Body of pancreas (tissue), 4 donors: Measurements from ENCODE around the gene KRTAP3-3. TPM values are rescaled to one million over a fixed set of nuclear protein-coding genes. Genes with fewer than 3 reads are reported as not detected.

Experiments
- ATAC-seq: fragments of 150-250 bp; one replicate; pipeline ENCODE4 v1.9.1; 2016
- DNase-seq, 4 donors: peaks; one replicate each; pipeline ENCODE4 v3.0.0-alpha.2; 2019
- H3K27ac ChIP-seq, 4 donors: fragments of 200-600 bp; sonication (generic); 1 replicate in 3 of 4; 2 replicates in 1 of 4; pipeline versions ENCODE4 v1.5.1 to v1.6.1; 2016 to 2019; ENCODE audit warnings: mild to moderate bottlenecking in 1 of 4, mixed read lengths in 1 of 4, moderate library complexity in 1 of 4
- H3K27me3 ChIP-seq, 2 donors: fragments of 200-600 bp; sonication (generic); one replicate each; pipeline ENCODE4 v1.6.0; 2016; ENCODE audit warnings: mild to moderate bottlenecking in 1 of 2
- H3K36me3 ChIP-seq, 2 donors: fragments of 200-600 bp; sonication (generic); replicated peaks in 1 of 2; 2 replicates each; pipeline ENCODE4 v1.5.1; 2016; ENCODE audit warnings: low read depth in 2 of 2; ENCODE audit not compliant: insufficient read depth in 1 of 2
- H3K4me1 ChIP-seq: fragments of 200-600 bp; sonication (generic); one replicate; pipeline ENCODE4 v1.6.0; 2016
- H3K4me3 ChIP-seq, 2 donors: fragments of 200-600 bp; sonication (generic); 1 replicate in 1 of 2; 2 replicates in 1 of 2; pipeline ENCODE4 v1.5.1; 2016 to 2019
- H3K9me3 ChIP-seq, 3 donors: fragments of 200-600 bp; sonication (generic); 1 replicate in 2 of 3; 2 replicates in 1 of 3; pipeline ENCODE4 v1.5.1; 2016
- POLR2A ChIP-seq, 3 donors: fragments of 450-650 bp; IDR thresholded peaks; one replicate each; pipeline ENCODE4 v1.6.1; 2016; ENCODE audit warnings: antibody characterized with exemption in 3 of 3, mild to moderate bottlenecking in 2 of 3
- WGBS, 2 donors: methylation state at CpG; one replicate each; pipeline ENCODE4 v1.1.5; 2017; 5-methylcytosine and 5-hydroxymethylcytosine counted together
- intact Hi-C: fragments of 100-400 bp; cut with DNase I; formaldehyde crosslinking; loops from one replicate; pipeline ENCODE4 v1.15.1; 2023
- total RNA-seq, 2 donors: library from RNA; depleted of rRNA; stranded (reverse); fragments of >200 nt; gene quantifications; one replicate each; pipeline ENCODE4 v1.1.0, GENCODE V29; 2016
- TF ChIP-seq, protein P1 (sequence below), 7 experiments: fragments of 450-650 bp in 4 of 7; fragments of 200-600 bp in 3 of 7; sonication (generic) in 3 of 7; IDR thresholded peaks; one replicate each; pipeline ENCODE4 v1.5.1; 2016 to 2019; ENCODE audit warnings: antibody characterized with exemption in 7 of 7

KRTAP3-3 gene
- total RNA-seq, 2 donors from 2014 or later = not detected

DNA sequence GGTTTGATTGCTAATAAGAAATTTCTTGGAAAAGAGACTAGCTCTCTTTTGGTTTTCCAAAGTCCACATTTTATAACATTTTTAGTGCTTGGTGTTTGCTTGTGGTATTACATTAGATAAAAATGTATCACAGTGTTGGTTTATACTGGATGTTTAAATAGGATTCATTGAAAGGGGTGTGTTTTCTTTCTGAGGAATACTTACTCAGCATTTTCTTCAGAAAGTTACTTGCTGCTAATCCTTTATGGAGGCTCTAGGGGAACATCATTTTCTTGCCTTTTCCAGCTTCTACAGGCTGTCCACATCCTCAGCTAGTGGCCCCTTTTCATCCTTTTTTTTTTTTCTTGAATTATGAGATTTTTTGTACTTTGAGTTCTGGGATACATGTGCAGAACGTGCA, 26.4 kb downstream of the KRTAP3-3 start:
- DNase-seq = no peak
- Histone ChIP-seq H3K27me3 (no peaks in the 10 kb centered on the region), H3K4me3 (no peak overlapping the region), H3K4me1 (no peaks in the 10 kb centered on the region), H3K9me3 (no peaks in the 10 kb centered on the region), H3K27ac (no peak overlapping the region), H3K36me3 (no peaks in the 10 kb centered on the region)
- WGBS, 2 donors = 75 to 86% methylated on average over 1 of the region's 1 CpG
- no peak for ATAC-seq
- TF ChIP-seq, protein P1, sequence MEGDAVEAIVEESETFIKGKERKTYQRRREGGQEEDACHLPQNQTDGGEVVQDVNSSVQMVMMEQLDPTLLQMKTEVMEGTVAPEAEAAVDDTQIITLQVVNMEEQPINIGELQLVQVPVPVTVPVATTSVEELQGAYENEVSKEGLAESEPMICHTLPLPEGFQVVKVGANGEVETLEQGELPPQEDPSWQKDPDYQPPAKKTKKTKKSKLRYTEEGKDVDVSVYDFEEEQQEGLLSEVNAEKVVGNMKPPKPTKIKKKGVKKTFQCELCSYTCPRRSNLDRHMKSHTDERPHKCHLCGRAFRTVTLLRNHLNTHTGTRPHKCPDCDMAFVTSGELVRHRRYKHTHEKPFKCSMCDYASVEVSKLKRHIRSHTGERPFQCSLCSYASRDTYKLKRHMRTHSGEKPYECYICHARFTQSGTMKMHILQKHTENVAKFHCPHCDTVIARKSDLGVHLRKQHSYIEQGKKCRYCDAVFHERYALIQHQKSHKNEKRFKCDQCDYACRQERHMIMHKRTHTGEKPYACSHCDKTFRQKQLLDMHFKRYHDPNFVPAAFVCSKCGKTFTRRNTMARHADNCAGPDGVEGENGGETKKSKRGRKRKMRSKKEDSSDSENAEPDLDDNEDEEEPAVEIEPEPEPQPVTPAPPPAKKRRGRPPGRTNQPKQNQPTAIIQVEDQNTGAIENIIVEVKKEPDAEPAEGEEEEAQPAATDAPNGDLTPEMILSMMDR (IDR thresholded peaks at IDR 0.05) = no peak
- no peak for TF ChIP-seq POLR2A (IDR thresholded peaks at IDR 0.05)
- intact Hi-C loops = no loop called here

DNA sequence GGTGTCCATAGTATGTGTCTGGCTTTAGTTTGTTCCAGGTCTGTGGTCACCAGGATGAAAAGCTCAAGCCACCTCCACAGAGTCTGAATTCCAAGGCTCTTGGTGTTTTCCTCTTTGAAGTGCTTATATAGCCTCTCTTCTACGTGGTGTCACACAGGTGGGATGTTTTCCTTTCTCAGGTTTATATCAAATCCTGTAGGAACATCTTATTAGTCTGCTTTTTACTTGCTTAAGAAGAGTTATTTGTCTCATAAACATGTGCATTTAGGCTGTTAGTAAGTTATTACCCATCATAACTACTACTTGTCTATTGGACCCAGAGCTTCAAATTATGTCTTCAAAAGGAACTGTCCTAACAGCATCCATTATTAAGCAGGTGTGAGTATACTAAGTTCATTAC, 27.1 kb downstream of the KRTAP3-3 start, which contains the start of gene KRT39:
TSS of gene KRT39 (minus strand) at position 101 of the 400 bp plus-strand sequence. CDS start at position 9, 92 bp downstream.
- Histone ChIP-seq H3K27me3 (no peaks in the 10 kb centered on the region), H3K27ac (no peak within 1 kb of the TSS), H3K9me3 (no peaks in the 10 kb centered on the region), H3K36me3 (no peaks in the 10 kb centered on the region), H3K4me1 (peaks cover 2% of the 10 kb centered on the region), H3K4me3 (no peak within 1 kb of the TSS)
- intact Hi-C loops = no loop called here
- TF ChIP-seq, protein P1 (IDR thresholded peaks at IDR 0.05) = no peak
- ATAC-seq (no peak), DNase-seq (no peak)
- WGBS, 2 donors = 56 to 73% methylated on average over 1 of the region's 1 CpG

DNA sequence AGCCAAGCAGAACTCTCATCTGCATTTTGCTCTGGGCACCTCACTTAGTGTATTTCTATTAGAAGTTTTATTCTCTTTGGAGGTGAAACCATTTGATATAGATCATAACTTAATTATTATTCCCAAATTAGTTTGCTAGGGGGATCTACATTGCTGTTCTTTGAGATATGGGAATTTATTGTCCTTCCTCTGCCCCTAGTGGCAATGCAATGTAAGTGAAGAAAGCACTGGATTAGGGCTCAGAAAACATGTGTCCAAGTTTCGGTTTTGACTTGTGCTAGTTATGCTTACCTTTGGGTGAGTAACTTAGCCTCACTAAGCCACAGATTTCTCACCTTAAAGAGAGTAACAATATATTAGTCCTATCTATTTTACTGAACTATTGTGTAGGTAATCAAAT, 30.1 kb downstream of the KRTAP3-3 start:
- 17 to 23% methylated on average over 1 of the region's 1 CpG for WGBS, 2 donors
- no peaks in the 10 kb centered on the region for H3K36me3 ChIP-seq
- peak; percentile 45 for ATAC-seq
- TF ChIP-seq POLR2A (IDR thresholded peaks at IDR 0.05) = no peak
- TF ChIP-seq, protein P1 (IDR thresholded peaks at IDR 0.05) = peak; percentile 23 to 66 (median 55)
- intact Hi-C loops = no loop called here
- no peak for DNase-seq
- H3K27me3 ChIP-seq = no peaks in the 10 kb centered on the region
- H3K4me3 ChIP-seq = no peak overlapping the region
- H3K4me1 ChIP-seq = peaks cover 12% of the 10 kb centered on the region
- H3K9me3 ChIP-seq = no peaks in the 10 kb centered on the region
- H3K27ac ChIP-seq = no peak overlapping the region

DNA sequence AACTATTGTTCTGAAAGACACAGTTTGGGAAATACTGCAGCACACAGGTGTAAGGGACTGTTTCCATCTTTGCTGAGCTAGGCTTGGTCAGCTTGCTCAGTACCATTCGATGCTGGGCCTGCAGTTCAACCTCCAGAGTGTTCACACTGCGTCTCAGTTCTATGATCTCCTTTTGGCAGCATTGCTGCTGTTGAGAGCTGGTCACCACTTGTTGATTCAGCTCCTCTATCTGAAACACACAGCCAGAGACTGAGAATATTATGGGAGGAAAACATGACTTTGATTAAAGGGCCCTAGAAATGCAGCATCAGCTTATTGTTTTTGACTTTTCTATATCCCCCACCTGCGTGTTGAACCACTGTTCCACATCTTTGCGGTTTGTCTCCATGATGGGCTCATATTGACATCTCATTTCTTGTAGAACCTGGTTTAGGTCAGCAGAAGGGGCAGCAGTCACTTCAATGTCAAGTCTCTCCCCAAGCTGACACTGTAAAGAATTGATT, 31.9 kb downstream of the KRTAP3-3 start:
- DNase-seq (no peak), ATAC-seq (no peak)
- H3K27ac ChIP-seq = peak overlapping the region in 3 of 4 donors; percentile 6 to 69 (median 68)
- no peaks in the 10 kb centered on the region for H3K27me3 ChIP-seq
- peaks cover 24% of the 10 kb centered on the region for H3K4me1 ChIP-seq
- TF ChIP-seq, protein P1 (IDR thresholded peaks at IDR 0.05) = no peak
- TF ChIP-seq POLR2A (IDR thresholded peaks at IDR 0.05) = no peak
- WGBS, 2 donors = 72 to 75% methylated on average over 4 of the region's 4 CpGs
- H3K9me3 ChIP-seq = no peaks in the 10 kb centered on the region
- intact Hi-C loops = no loop called here
- no peak overlapping the region for H3K4me3 ChIP-seq
- no peaks in the 10 kb centered on the region for H3K36me3 ChIP-seq

DNA sequence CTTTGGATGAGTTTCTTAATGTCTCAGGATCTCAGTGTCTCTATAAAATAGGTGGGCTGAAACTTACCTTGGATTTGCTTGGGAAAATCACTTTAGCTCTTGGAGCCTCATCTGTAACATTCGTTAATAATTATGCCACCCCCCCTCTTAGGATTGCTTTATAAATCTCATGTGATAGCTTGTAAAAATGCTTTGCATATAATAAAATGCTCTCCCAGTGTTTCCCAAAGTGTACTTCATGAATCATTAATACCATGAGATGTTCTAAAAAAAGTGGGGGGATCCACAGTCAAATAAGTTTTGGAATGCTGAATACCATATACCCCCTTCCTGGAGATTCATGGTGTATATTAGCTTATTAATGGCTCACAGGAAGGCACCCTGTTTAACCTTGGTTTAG, 32.4 kb downstream of the KRTAP3-3 start:
- WGBS, 2 donors = 40 to 44% methylated on average over 1 of the region's 1 CpG
- Histone ChIP-seq H3K27ac (peak overlapping the region in 3 of 4 donors; percentile 29 to 69 (median 68)), H3K9me3 (no peaks in the 10 kb centered on the region), H3K4me1 (peaks cover 29% of the 10 kb centered on the region), H3K36me3 (no peaks in the 10 kb centered on the region), H3K4me3 (no peak overlapping the region), H3K27me3 (no peaks in the 10 kb centered on the region)
- intact Hi-C loops = no loop called here
- no peak for DNase-seq
- ATAC-seq = peak; percentile 38
- no peak for TF ChIP-seq POLR2A (IDR thresholded peaks at IDR 0.05)
- TF ChIP-seq, protein P1 (IDR thresholded peaks at IDR 0.05) = no peak
